ENCODE measurements around the gene NRARP.

GRCh38 chr9:137320555-137321384 lies 18.7 kb upstream of the NRARP start:
- TF ChIP-seq CREM (IDR thresholded peaks at IDR 0.05; ENCODE audit: low read depth) (no peak), ZNF274 (IDR thresholded peaks at IDR 0.05; ENCODE audit: insufficient read depth, insufficient read length) (no peak), CTCF (IDR thresholded peaks at IDR 0.05 in 2 of 3, conservative IDR thresholded peaks at IDR 0.05 in 1 of 3; ENCODE audit: control insufficient read depth in 2 of 3, extremely low read depth in 1 of 3, insufficient read depth in 1 of 3, low read depth in 3 of 3, low read length in 3 of 3) (no peak)

Data from GM12878 (cell line).